DND-41 (cell line): Measurements from ENCODE around the gene TAOK1.

Experiments
- ATAC-seq: fragments of 200-7000 bp; cut with Tn5 transposase; 3 replicates; pipeline ENCODE4 v1.9.1; 2021; ENCODE audit warnings: low read depth; ENCODE audit not compliant: insufficient read depth
- DNase-seq: peaks from one replicate; pipeline ENCODE4 v3.0.0-alpha.2; 2020
- H2AFZ ChIP-seq: 2 replicates; pipeline ENCODE4 v1.6.0; 2012; ENCODE audit warnings: low read depth, low read length
- H3K27ac ChIP-seq: 2 replicates; pipeline ENCODE4 v1.5.1; 2012; ENCODE audit warnings: low read length, inconsistent platforms
- H3K27me3 ChIP-seq: fragments of 200-600 bp; sonication (generic); 2 replicates; pipeline ENCODE4 v1.6.0; 2012; ENCODE audit warnings: low read length, mild to moderate bottlenecking, inconsistent platforms; ENCODE audit not compliant: insufficient read depth, poor library complexity
- H3K36me3 ChIP-seq: 2 replicates; pipeline ENCODE4 v1.5.1; 2012; ENCODE audit warnings: low read length, inconsistent platforms; ENCODE audit not compliant: insufficient read depth
- H3K4me1 ChIP-seq: 2 replicates; pipeline ENCODE4 v1.5.1; 2012; ENCODE audit warnings: mild to moderate bottlenecking, low read length; ENCODE audit not compliant: insufficient read depth
- H3K4me2 ChIP-seq: 2 replicates; pipeline ENCODE4 v1.6.0; 2012; ENCODE audit warnings: mild to moderate bottlenecking, moderate library complexity, low read length, inconsistent platforms; ENCODE audit not compliant: insufficient read depth
- H3K4me3 ChIP-seq, 2 experiments: fragments of 200-600 bp in 1 of 2; shearing (Covaris generic) in 1 of 2; 2 replicates each; pipeline ENCODE4 v1.5.1; 2012 to 2016; ENCODE audit warnings: inconsistent platforms in 2 of 2, low read length in 2 of 2, mild to moderate bottlenecking in 2 of 2, low read depth in 1 of 2, moderate library complexity in 1 of 2
- H3K79me2 ChIP-seq: 2 replicates; pipeline ENCODE4 v1.6.0; 2012; ENCODE audit warnings: low read length, inconsistent platforms; ENCODE audit not compliant: insufficient read depth
- H3K9ac ChIP-seq: 2 replicates; pipeline ENCODE4 v1.6.0; 2012; ENCODE audit warnings: low read depth, mild to moderate bottlenecking, inconsistent platforms, low read length, moderate library complexity
- H3K9me3 ChIP-seq: 2 replicates; pipeline ENCODE4 v1.5.1; 2012; ENCODE audit warnings: low read length, moderate library complexity, mild to moderate bottlenecking, inconsistent platforms; ENCODE audit not compliant: insufficient read depth, severe bottlenecking
- H4K20me1 ChIP-seq: 2 replicates; pipeline ENCODE4 v1.6.0; 2012; ENCODE audit warnings: low read length; ENCODE audit not compliant: insufficient read depth
- CTCF ChIP-seq: IDR thresholded peaks from 2 replicates; pipeline ENCODE4 v1.5.1; 2012; ENCODE audit warnings: borderline replicate concordance, low read length, moderate library complexity, mild to moderate bottlenecking; ENCODE audit not compliant: poor library complexity, severe bottlenecking; ENCODE audit errors: extremely low read depth
- EZH2 ChIP-seq: IDR thresholded peaks from 3 replicates; pipeline ENCODE4 v1.6.1; 2012; ENCODE audit warnings: borderline replicate concordance, low read depth, mild to moderate bottlenecking, moderate library complexity, low read length, inconsistent platforms; ENCODE audit not compliant: severe bottlenecking

The TAOK1 gene

GRCh38 chr17:29570521-29570920, 180.4 kb downstream of the TAOK1 start:
- H3K79me2 ChIP-seq = peaks cover 35% of the 10 kb centered on the region
- no peak overlapping the region for H2AFZ ChIP-seq
- peak overlapping the region; percentile 24; the same call in 1 of the 2 replicates for H3K4me2 ChIP-seq
- H3K27ac ChIP-seq = no peak overlapping the region
- DNase-seq (peak; percentile 1), ATAC-seq (no peak)
- H3K27me3 ChIP-seq = peaks cover 9% of the 10 kb centered on the region
- H3K9me3 ChIP-seq = no peaks in the 10 kb centered on the region
- H3K36me3 ChIP-seq = peaks cover 38% of the 10 kb centered on the region
- peaks cover 44% of the 10 kb centered on the region; the same call in 1 of the 2 replicates for H4K20me1 ChIP-seq
- TF ChIP-seq EZH2 (no peak), CTCF (no peak)
- no peak overlapping the region for H3K4me3 ChIP-seq
- no peak overlapping the region for H3K9ac ChIP-seq
- H3K4me1 ChIP-seq = peaks cover 41% of the 10 kb centered on the region

- no peak for TF ChIP-seq EZH2
- no peak for TF ChIP-seq CTCF
- Histone ChIP-seq H3K4me2 (no peak overlapping the region), H3K4me3 (no peak overlapping the region), H3K36me3 (peaks cover 48% of the 10 kb centered on the region), H4K20me1 (peaks cover 45% of the 10 kb centered on the region; the same call in 1 of the 2 replicates), H3K4me1 (peaks cover 32% of the 10 kb centered on the region), H2AFZ (no peak overlapping the region), H3K79me2 (peaks cover 25% of the 10 kb centered on the region), H3K9me3 (no peaks in the 10 kb centered on the region), H3K27ac (no peak overlapping the region), H3K9ac (peak overlapping the region; percentile 8; the same call in 1 of the 2 replicates), H3K27me3 (peaks cover 3% of the 10 kb centered on the region)
- ATAC-seq (no peak), DNase-seq (no peak)
Observed at GRCh38 chr17:29571486-29571882, 181.3 kb downstream of the TAOK1 start.

- no peak overlapping the region for H2AFZ ChIP-seq
- DNase-seq (no peak), ATAC-seq (no peak)
- H3K4me2 ChIP-seq = no peak overlapping the region
- H3K4me1 ChIP-seq = peaks cover 28% of the 10 kb centered on the region
- no peak overlapping the region for H3K4me3 ChIP-seq
- no peaks in the 10 kb centered on the region for H3K9me3 ChIP-seq
- H3K27ac ChIP-seq = no peak overlapping the region
- TF ChIP-seq CTCF = no peak
- no peak for TF ChIP-seq EZH2
- peaks cover 22% of the 10 kb centered on the region for H3K79me2 ChIP-seq
- peaks cover 54% of the 10 kb centered on the region for H3K36me3 ChIP-seq
- peaks cover 45% of the 10 kb centered on the region; the same call in 1 of the 2 replicates for H4K20me1 ChIP-seq
- H3K27me3 ChIP-seq = no peaks in the 10 kb centered on the region
- H3K9ac ChIP-seq = peak overlapping the region; percentile 8; the same call in 1 of the 2 replicates
Observed at GRCh38 chr17:29571883-29572681, 181.9 kb downstream of the TAOK1 start.
